ENCODE measurements around the gene RAB3C.
A peak's percentile ranks its signal among the peaks of the same experiment; 100 is the strongest.

DNA sequence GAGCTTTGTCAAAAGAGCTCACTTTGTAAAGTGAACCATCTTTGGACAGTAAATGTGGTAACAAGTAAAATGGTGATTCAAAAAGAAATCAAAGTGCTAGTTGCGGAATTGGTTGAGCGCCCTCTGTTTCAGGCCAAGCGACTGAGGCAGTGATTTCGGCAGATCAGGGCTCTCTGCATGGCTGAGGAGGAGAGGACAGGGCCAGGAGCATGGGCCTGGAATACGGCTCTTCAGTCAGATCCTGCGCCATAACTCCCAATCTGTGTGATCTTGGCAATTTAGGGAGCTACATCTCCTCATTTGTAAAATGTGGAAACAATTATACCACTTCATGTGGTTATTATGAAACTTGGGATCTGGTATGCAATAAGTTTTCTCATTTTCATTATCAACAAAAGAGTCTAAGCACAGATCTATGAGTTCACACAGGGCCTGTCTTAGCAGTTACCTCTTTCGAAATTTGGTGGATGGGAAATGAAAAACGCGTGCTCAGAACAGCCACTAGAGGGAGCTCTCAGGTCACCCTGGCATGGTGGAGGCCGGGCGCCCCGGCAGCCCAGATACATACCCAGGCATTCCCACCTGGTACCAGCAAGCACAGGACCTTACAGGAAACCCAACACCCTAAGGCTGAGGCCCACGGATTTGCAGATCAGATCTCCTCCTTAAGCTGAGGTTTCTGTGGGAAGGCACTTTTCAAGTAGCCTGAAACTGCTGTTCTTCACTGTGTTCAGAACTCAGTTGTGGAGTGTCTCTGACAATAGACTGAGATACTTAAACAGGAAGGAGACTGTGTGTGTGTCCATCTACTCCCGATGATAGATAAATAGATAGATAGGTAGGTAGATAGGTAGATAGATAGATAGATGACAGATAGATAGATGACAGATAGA lies 303.7 kb downstream of the RAB3C start:
- TF ChIP-seq MYBL2 (CRISPR knock-in tag; IDR thresholded peaks at IDR 0.05): no peak
- no peak for TF ChIP-seq NR2C2 (CRISPR knock-in tag; IDR thresholded peaks at IDR 0.05)
- TF ChIP-seq, protein P1, sequence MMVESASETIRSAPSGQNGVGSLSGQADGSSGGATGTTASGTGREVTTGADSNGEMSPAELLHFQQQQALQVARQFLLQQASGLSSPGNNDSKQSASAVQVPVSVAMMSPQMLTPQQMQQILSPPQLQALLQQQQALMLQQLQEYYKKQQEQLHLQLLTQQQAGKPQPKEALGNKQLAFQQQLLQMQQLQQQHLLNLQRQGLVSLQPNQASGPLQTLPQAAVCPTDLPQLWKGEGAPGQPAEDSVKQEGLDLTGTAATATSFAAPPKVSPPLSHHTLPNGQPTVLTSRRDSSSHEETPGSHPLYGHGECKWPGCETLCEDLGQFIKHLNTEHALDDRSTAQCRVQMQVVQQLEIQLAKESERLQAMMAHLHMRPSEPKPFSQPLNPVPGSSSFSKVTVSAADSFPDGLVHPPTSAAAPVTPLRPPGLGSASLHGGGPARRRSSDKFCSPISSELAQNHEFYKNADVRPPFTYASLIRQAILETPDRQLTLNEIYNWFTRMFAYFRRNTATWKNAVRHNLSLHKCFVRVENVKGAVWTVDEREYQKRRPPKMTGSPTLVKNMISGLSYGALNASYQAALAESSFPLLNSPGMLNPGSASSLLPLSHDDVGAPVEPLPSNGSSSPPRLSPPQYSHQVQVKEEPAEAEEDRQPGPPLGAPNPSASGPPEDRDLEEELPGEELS (CRISPR knock-in tag; IDR thresholded peaks at IDR 0.05): no peak
- TF ChIP-seq, protein P2, sequence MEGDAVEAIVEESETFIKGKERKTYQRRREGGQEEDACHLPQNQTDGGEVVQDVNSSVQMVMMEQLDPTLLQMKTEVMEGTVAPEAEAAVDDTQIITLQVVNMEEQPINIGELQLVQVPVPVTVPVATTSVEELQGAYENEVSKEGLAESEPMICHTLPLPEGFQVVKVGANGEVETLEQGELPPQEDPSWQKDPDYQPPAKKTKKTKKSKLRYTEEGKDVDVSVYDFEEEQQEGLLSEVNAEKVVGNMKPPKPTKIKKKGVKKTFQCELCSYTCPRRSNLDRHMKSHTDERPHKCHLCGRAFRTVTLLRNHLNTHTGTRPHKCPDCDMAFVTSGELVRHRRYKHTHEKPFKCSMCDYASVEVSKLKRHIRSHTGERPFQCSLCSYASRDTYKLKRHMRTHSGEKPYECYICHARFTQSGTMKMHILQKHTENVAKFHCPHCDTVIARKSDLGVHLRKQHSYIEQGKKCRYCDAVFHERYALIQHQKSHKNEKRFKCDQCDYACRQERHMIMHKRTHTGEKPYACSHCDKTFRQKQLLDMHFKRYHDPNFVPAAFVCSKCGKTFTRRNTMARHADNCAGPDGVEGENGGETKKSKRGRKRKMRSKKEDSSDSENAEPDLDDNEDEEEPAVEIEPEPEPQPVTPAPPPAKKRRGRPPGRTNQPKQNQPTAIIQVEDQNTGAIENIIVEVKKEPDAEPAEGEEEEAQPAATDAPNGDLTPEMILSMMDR (IDR thresholded peaks at IDR 0.05): peak; percentile 77
- TF ChIP-seq, protein P3, sequence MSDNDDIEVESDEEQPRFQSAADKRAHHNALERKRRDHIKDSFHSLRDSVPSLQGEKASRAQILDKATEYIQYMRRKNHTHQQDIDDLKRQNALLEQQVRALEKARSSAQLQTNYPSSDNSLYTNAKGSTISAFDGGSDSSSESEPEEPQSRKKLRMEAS (CRISPR knock-in tag; IDR thresholded peaks at IDR 0.05): no peak
